Measurements from ENCODE around the gene ACIN1. TPM values are rescaled to one million over a fixed set of nuclear protein-coding genes. Genes with fewer than 3 reads are reported as not detected.
A peak's percentile ranks its signal among the peaks of the same experiment; 100 is the strongest.

Gene ACIN1
- total and polyA plus RNA-seq, 3 experiments from 2014 or later = 15.1 to 198 (median 195) TPM

DNA sequence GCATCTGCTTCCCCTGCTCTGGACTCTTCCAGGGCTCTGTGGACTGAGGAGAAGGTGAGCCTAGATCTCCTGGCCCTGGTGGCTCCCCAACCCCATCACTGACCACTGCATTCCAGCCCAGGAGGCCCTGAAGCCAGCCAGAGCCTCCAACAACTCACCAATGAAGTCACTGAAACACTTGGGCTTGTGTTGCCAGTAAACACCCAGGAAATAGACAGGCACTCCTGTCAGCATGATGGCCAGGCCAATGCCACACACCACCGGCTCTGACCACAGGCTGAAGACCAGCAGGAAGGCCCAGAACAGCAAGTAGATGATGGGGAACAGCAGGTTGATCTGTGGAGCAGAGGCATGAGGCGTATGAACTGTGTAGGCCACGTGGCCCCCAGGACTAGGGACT lies 32.9 kb upstream of the ACIN1 start:
- H3K36me3 Mint-ChIP-seq = no peaks in the 10 kb centered on the region
- Histone ChIP-seq H3K4me1 (ENCODE audit: insufficient read depth, low read length) (no peaks in the 10 kb centered on the region), H3K36me3 (ENCODE audit: insufficient read depth, low read length) (no peaks in the 10 kb centered on the region), H3K9me3 (ENCODE audit: low read length) (no peaks in the 10 kb centered on the region), H3K27ac (ENCODE audit: low read depth, low read length) (no peak overlapping the region), H3K4me3 (ENCODE audit: low read length) (no peak overlapping the region), H3K27me3 (ENCODE audit: insufficient read depth, low read length, poor library complexity, severe bottlenecking) (no peaks in the 10 kb centered on the region)
- POLR2A ChIA-PET = no interaction called here
- DNase-seq = no peak
- H3K27me3 Mint-ChIP-seq = peaks cover 9 to 16% of the 10 kb centered on the region in 2 donors
- H3K27ac Mint-ChIP-seq = peak overlapping the region in 1 of 8 donors; percentile 49
- CTCF ChIA-PET = interaction anchor here (3.8 kb wide), 1 partner anchor 7 kb away, joined by 19 read pairs; no protein-coding TSS in a partner anchor
- no peaks in the 10 kb centered on the region for H3K9me3 Mint-ChIP-seq
- H3K4me3 Mint-ChIP-seq = no peak overlapping the region
- H3K4me1 Mint-ChIP-seq = peaks cover 0 to 7% (median 1%) of the 10 kb centered on the region in 3 donors

DNA sequence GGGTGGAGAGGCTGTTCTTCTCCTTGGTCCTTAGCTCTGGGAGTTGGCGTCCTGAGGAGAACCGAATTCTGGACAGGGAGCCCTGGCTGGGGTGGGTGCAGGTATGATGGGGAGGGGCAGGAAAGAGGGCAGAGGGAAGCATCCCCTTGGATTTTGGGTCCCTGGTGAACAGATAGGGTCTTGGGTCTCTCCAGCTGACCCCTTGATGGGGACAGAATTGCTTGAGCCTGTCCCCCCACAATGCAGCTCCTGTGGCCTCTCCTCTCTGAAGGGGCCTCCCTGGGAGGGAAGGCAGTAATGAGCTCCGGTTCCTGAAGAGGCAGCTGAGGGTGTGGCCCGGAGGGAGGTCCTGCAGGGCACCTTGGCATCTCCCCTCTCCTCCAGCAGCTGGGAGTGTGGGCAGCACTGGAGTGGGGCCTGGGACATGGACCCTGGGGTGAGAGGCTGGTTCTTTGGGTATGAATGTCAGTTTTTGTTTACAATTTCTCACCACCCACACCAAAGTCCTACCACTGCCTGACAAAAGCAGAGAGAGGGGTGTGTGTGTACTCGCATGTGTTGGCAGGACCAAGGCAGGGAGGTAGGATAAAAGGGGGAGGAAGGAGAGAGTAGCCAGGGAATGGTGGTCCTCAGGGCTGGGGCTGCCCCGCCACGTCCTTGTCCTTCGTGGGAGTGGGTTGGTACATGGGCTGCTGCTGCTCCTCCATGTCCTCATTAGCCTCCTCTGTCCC lies 31.8 kb upstream of the ACIN1 start:
- Mint-ChIP-seq H3K9me3 (no peaks in the 10 kb centered on the region), H3K4me1 (peaks cover 0 to 7% (median 1%) of the 10 kb centered on the region in 3 donors), H3K4me3 (no peak overlapping the region), H3K27ac (no peak overlapping the region), H3K27me3 (peaks cover 9 to 16% of the 10 kb centered on the region in 2 donors), H3K36me3 (no peaks in the 10 kb centered on the region)
- peaks cover 1% of the 10 kb centered on the region for H3K4me1 ChIP-seq (ENCODE audit: insufficient read depth, low read length)
- POLR2A ChIA-PET = no interaction called here
- no peaks in the 10 kb centered on the region for H3K27me3 ChIP-seq (ENCODE audit: insufficient read depth, low read length, poor library complexity, severe bottlenecking)
- no peak overlapping the region for H3K4me3 ChIP-seq (ENCODE audit: low read length)
- no peak for DNase-seq
- no peaks in the 10 kb centered on the region for H3K9me3 ChIP-seq (ENCODE audit: low read length)
- CTCF ChIA-PET = no interaction called here
- H3K36me3 ChIP-seq (ENCODE audit: insufficient read depth, low read length) = no peaks in the 10 kb centered on the region
- H3K27ac ChIP-seq (ENCODE audit: low read depth, low read length) = no peak overlapping the region

DNA sequence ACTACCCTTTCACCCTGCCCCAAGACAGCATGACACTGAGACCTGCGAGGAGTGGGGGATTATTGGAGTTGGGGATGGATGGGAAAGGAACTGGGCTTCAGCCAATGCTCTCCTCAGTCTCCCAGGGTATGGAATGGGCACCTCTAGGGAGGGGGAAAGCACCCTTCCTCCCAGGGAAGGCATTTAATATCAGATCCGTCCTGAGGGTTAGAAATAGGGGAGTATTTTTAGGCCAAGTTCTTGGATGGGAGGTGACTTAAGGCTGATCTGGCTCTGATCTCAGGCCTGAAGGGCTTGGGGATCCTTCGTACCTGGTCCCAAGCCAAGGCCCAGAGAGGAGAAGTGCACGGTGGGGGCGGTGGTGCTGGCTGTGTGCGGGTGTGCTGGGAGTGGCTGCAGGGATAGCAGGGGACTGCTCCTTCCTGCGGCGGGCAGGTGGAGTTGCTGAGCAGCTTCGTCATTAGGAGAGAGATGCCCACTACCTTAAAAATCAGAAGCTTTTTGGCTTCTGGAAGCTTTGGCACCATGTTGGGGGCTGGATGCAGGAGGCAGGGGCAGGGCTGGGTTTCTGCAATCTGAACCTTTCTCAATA lies 31.1 kb upstream of the ACIN1 start:
- Mint-ChIP-seq H3K4me3 (no peak overlapping the region), H3K27me3 (peaks cover 9 to 12% of the 10 kb centered on the region in 2 donors), H3K27ac (peak overlapping the region in 1 of 8 donors; percentile 24), H3K36me3 (no peaks in the 10 kb centered on the region), H3K4me1 (peaks cover 6 to 13% (median 7%) of the 10 kb centered on the region in 3 donors), H3K9me3 (no peaks in the 10 kb centered on the region)
- no peak overlapping the region for H3K27ac ChIP-seq (ENCODE audit: low read depth, low read length)
- no peaks in the 10 kb centered on the region for H3K36me3 ChIP-seq (ENCODE audit: insufficient read depth, low read length)
- no peaks in the 10 kb centered on the region for H3K9me3 ChIP-seq (ENCODE audit: low read length)
- POLR2A ChIA-PET = no interaction called here
- DNase-seq = no peak
- H3K27me3 ChIP-seq (ENCODE audit: insufficient read depth, low read length, poor library complexity, severe bottlenecking) = no peaks in the 10 kb centered on the region
- H3K4me1 ChIP-seq (ENCODE audit: insufficient read depth, low read length) = peaks cover 8% of the 10 kb centered on the region
- CTCF ChIA-PET = no interaction called here
- H3K4me3 ChIP-seq (ENCODE audit: low read length) = no peak overlapping the region

DNA sequence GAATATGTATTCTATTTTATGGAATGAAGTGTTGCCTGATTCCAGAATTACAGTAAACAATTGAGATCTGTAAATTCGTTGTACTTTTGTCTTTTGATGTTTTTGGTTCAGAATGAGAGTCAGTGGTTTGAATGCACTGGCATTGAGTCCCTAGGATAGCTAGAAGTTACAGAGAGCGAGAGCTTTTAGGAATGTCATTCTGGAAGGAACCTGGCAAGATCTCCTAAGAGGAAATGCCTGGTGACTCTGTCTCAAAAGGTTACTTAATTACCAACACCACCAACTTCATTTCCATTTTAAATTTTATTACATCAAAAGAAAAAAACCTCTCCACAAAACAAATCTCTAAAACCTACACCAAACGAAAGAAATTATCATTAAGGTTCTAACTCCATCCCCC lies 30.1 kb upstream of the ACIN1 start:
- no peak overlapping the region for H3K27ac ChIP-seq (ENCODE audit: low read depth, low read length)
- Mint-ChIP-seq H3K4me1 (peaks cover 17 to 23% (median 17%) of the 10 kb centered on the region in 3 donors), H3K27ac (no peak overlapping the region), H3K4me3 (no peak overlapping the region), H3K36me3 (no peaks in the 10 kb centered on the region), H3K9me3 (no peaks in the 10 kb centered on the region), H3K27me3 (peaks cover 9 to 12% of the 10 kb centered on the region in 2 donors)
- H3K4me3 ChIP-seq (ENCODE audit: low read length) = no peak overlapping the region
- H3K9me3 ChIP-seq (ENCODE audit: low read length) = no peaks in the 10 kb centered on the region
- no peaks in the 10 kb centered on the region for H3K27me3 ChIP-seq (ENCODE audit: insufficient read depth, low read length, poor library complexity, severe bottlenecking)
- ChIA-PET POLR2A (no interaction called here), CTCF (interaction anchor here (2.6 kb wide), 1 partner anchor 62 kb away, joined by 8 read pairs; no protein-coding TSS in a partner anchor)
- H3K4me1 ChIP-seq (ENCODE audit: insufficient read depth, low read length) = peaks cover 18% of the 10 kb centered on the region
- no peaks in the 10 kb centered on the region for H3K36me3 ChIP-seq (ENCODE audit: insufficient read depth, low read length)
- no peak for DNase-seq

DNA sequence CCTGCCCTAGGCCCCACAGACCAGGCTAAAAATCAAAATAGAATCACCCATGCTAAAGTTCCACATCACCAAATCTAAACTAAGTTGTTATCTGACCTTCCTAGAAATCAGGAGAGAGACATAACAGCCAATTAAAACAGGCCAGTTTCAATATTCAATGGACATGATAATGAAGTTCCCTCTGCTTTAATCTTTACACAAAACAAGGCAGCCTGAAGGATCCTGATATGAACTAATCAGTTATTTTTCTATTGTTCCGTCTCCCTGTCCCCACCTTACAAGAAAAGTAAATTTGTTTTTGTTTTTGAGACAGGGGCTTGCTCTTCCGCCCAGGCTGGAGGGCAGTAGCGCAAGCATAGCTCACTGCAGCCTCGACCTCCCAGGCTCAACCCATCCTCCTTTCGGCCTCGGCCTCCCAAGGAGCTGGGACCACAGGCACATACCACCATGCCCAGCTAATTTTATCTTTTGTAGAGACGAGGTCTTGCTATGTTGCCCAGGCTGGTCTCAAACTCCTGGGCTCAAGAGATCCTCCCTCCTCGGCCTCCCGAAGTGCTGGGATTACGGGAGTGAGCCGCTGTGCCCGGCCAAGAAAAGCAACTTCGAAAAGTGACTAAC lies 29.5 kb upstream of the ACIN1 start:
- peaks cover 22 to 29% (median 23%) of the 10 kb centered on the region in 3 donors for H3K4me1 Mint-ChIP-seq
- H3K27ac Mint-ChIP-seq = peak overlapping the region in 1 of 8 donors; percentile 21
- H3K4me3 ChIP-seq (ENCODE audit: low read length) = no peak overlapping the region
- peaks cover 24% of the 10 kb centered on the region for H3K4me1 ChIP-seq (ENCODE audit: insufficient read depth, low read length)
- H3K27me3 ChIP-seq (ENCODE audit: insufficient read depth, low read length, poor library complexity, severe bottlenecking) = no peaks in the 10 kb centered on the region
- H3K9me3 ChIP-seq (ENCODE audit: low read length) = no peaks in the 10 kb centered on the region
- ChIA-PET CTCF (interaction anchor here (1.7 to 2.6 kb wide), 2 partner anchors 62 to 197 kb away, joined by 4 to 8 read pairs; partner anchors contain the start of gene PABPN1), POLR2A (no interaction called here)
- H3K36me3 Mint-ChIP-seq = no peaks in the 10 kb centered on the region
- peaks cover 9% of the 10 kb centered on the region in 2 donors for H3K27me3 Mint-ChIP-seq
- no peak overlapping the region for H3K27ac ChIP-seq (ENCODE audit: low read depth, low read length)
- no peak for DNase-seq
- no peaks in the 10 kb centered on the region for H3K9me3 Mint-ChIP-seq
- H3K36me3 ChIP-seq (ENCODE audit: insufficient read depth, low read length) = no peaks in the 10 kb centered on the region
- H3K4me3 Mint-ChIP-seq = no peak overlapping the region

DNA sequence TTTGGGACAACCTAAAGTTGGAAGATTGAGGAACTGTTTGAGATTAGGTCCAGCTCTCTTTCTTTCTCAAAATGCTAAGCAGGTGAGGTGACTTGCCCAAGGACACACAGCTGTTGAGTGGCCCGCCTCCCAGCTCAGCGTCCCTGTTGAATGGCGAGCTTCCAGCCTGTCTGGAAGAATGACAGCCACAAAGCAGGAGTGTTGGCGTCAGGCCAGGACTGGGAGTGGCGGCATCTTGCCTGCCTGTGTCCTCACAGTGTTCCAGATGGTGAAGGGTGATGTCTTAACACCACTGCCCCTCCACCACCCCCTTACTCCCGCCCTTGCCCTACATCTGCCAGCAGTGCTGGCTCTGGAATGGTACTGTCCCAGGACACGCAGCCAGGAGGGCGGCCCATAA lies 28.5 kb upstream of the ACIN1 start:
- peaks cover 28 to 39% (median 29%) of the 10 kb centered on the region in 3 donors for H3K4me1 Mint-ChIP-seq
- no peaks in the 10 kb centered on the region for H3K9me3 Mint-ChIP-seq
- H3K4me3 Mint-ChIP-seq = no peak overlapping the region
- Histone ChIP-seq H3K4me3 (ENCODE audit: low read length) (no peak overlapping the region), H3K27me3 (ENCODE audit: insufficient read depth, low read length, poor library complexity, severe bottlenecking) (no peaks in the 10 kb centered on the region), H3K36me3 (ENCODE audit: insufficient read depth, low read length) (no peaks in the 10 kb centered on the region), H3K9me3 (ENCODE audit: low read length) (no peaks in the 10 kb centered on the region), H3K27ac (ENCODE audit: low read depth, low read length) (peak overlapping the region; percentile 41), H3K4me1 (ENCODE audit: insufficient read depth, low read length) (peaks cover 34% of the 10 kb centered on the region)
- no peak overlapping the region for H3K27ac Mint-ChIP-seq
- peaks cover 0 to 8% of the 10 kb centered on the region in 2 donors for H3K27me3 Mint-ChIP-seq
- no peaks in the 10 kb centered on the region for H3K36me3 Mint-ChIP-seq
- DNase-seq = no peak
- ChIA-PET CTCF (interaction anchor here (1.0 to 2.6 kb wide), 4 partner anchors 55 to 198 kb away, joined by 3 to 8 read pairs (median 4); partner anchors contain the start of gene PABPN1), POLR2A (no interaction called here)

DNA sequence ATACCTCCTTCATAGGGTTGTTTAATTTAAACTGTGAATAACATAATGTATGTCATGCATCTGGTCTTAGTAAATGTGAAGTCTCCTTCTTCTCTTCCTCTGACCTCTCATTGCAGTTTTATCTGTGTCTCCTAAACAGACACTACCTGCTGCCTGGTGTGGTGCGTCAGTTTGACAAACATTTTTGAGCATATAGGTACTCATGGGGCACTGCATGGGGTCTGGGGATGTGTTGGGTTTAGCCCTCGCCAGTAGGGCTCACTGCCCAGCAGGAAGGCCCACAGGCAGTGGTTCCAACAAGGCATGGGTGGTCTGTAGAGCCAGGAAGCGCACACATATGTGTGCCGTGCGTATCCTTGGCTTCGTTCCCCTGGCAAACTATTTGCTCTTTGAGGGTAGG lies 27.1 kb upstream of the ACIN1 start:
- Mint-ChIP-seq H3K27ac (peak overlapping the region in 1 of 8 donors; percentile 38), H3K4me3 (no peak overlapping the region), H3K27me3 (peaks cover 0 to 5% of the 10 kb centered on the region in 2 donors), H3K4me1 (peaks cover 28 to 38% (median 28%) of the 10 kb centered on the region in 3 donors), H3K36me3 (no peaks in the 10 kb centered on the region), H3K9me3 (no peaks in the 10 kb centered on the region)
- POLR2A ChIA-PET = no interaction called here
- Histone ChIP-seq H3K9me3 (ENCODE audit: low read length) (no peaks in the 10 kb centered on the region), H3K4me3 (ENCODE audit: low read length) (no peak overlapping the region), H3K4me1 (ENCODE audit: insufficient read depth, low read length) (peaks cover 47% of the 10 kb centered on the region), H3K27ac (ENCODE audit: low read depth, low read length) (no peak overlapping the region), H3K36me3 (ENCODE audit: insufficient read depth, low read length) (no peaks in the 10 kb centered on the region), H3K27me3 (ENCODE audit: insufficient read depth, low read length, poor library complexity, severe bottlenecking) (no peaks in the 10 kb centered on the region)
- DNase-seq = no peak
- CTCF ChIA-PET = interaction anchor here (0.8 to 2.9 kb wide), 8 partner anchors 23 to 258 kb away, joined by 3 to 17 read pairs (median 6); partner anchors contain the start of gene SLC7A8

Data from CD8-positive, alpha-beta memory T cell (primary cell).